Right lobe of liver (tissue), 4 donors: ENCODE data around the gene FOXP3.

ENCODE experiments used
- POLR2A ChIP-seq: fragments of 450-650 bp; IDR thresholded peaks from one replicate; pipeline ENCODE4 v1.6.1; 2017; ENCODE audit warnings: antibody characterized with exemption, mild to moderate bottlenecking
- TF ChIP-seq, protein P1 (sequence below), 4 donors: fragments of 200-600 bp in 3 of 4; fragments of 450-650 bp in 1 of 4; IDR thresholded peaks; one replicate each; pipeline versions ENCODE4 v1.5.1 to v1.8.0; 2016 to 2022; ENCODE audit warnings: antibody characterized with exemption in 4 of 4, mild to moderate bottlenecking in 2 of 4
- donor health status: DM: no; HTN: no; CAD: no.
- donor health status: DM: no; HTN: no; CAD: no.
- donor health status: DM: no; HTN: yes; CAD: no.

DNA sequence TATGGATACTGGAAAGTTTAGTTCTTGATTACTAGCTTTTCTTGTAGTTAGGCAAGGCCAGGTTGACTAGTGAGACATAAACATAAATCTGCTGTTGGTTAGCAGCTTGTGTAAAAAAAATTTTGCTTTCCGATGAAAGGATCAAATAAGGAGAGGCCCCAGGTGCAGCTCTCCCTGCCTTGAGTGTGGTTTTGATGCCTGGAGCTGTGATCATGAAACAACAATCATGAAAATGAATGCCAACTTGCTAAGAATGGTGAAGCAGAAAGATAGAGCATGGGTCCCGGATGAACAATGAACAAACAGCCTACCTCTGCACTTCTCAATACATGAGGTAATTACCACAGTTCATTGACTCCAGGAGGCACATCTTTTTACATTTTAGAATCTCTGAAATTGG, 50.1 kb downstream of the FOXP3 start:
- TF ChIP-seq, protein P1, sequence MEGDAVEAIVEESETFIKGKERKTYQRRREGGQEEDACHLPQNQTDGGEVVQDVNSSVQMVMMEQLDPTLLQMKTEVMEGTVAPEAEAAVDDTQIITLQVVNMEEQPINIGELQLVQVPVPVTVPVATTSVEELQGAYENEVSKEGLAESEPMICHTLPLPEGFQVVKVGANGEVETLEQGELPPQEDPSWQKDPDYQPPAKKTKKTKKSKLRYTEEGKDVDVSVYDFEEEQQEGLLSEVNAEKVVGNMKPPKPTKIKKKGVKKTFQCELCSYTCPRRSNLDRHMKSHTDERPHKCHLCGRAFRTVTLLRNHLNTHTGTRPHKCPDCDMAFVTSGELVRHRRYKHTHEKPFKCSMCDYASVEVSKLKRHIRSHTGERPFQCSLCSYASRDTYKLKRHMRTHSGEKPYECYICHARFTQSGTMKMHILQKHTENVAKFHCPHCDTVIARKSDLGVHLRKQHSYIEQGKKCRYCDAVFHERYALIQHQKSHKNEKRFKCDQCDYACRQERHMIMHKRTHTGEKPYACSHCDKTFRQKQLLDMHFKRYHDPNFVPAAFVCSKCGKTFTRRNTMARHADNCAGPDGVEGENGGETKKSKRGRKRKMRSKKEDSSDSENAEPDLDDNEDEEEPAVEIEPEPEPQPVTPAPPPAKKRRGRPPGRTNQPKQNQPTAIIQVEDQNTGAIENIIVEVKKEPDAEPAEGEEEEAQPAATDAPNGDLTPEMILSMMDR (IDR thresholded peaks at IDR 0.05) = no peak
- no peak for TF ChIP-seq POLR2A
